ENCODE measurements around the gene C3orf49. TPM values are rescaled to one million over a fixed set of nuclear protein-coding genes. Genes with fewer than 3 reads are reported as not detected.

C3orf49 gene
- total RNA-seq, 1 donor from 2014 or later = not detected

DNA sequence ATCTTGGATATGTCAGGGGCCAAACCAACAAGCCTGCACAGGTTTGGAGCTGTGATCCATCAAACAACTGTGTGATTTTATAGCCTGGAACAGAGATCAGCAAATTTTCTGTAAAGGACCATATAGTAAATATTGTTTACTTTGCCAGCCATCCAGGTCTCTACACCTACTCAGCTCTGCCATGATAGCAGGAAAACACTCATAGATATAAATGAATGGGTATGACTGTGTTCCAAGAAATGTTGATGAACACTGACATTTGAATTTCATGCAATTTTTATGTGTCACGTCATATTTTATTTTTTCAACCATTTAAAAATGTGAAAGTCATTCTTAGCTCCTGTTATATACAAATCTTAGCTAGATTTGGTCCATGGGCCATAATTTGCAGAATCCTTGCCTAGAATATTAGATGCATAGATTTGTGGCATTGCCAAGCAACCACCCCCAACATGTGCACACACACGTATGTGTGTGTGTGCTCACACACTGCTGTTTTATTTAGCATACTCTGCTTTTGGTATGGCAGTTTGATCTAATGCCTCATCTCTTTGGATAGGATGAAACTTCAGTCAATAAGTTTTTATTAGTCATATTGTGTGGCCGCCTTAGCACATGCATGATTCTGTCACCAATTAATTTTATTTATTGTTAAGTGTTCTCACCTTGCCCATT is 51.0 kb downstream of the C3orf49 start:
- no peaks in the 10 kb centered on the region for H3K27me3 Mint-ChIP-seq
- CTCF ChIA-PET = interaction anchor here (1.4 kb wide), 1 partner anchor 19 kb away, joined by 3 read pairs; no protein-coding TSS in a partner anchor
- H3K36me3 Mint-ChIP-seq (ENCODE audit: low read depth) = peaks cover 26% of the 10 kb centered on the region
- H3K4me3 Mint-ChIP-seq = no peak overlapping the region
- ATAC-seq (ENCODE audit: low read depth) (no peak), DNase-seq (no peak)
- intact Hi-C loops (cut with micrococcal nuclease) = loop anchor here (2.0 kb wide), 1 partner anchor 27 kb away; no protein-coding TSS in a partner anchor
- no peak overlapping the region for H3K27ac Mint-ChIP-seq
- POLR2A ChIA-PET = interaction anchor here (1.1 kb wide), 1 partner anchor 58 kb away, joined by 4 read pairs; no protein-coding TSS in a partner anchor
- no peaks in the 10 kb centered on the region for H3K9me3 Mint-ChIP-seq
- TF ChIP-seq, protein P1, sequence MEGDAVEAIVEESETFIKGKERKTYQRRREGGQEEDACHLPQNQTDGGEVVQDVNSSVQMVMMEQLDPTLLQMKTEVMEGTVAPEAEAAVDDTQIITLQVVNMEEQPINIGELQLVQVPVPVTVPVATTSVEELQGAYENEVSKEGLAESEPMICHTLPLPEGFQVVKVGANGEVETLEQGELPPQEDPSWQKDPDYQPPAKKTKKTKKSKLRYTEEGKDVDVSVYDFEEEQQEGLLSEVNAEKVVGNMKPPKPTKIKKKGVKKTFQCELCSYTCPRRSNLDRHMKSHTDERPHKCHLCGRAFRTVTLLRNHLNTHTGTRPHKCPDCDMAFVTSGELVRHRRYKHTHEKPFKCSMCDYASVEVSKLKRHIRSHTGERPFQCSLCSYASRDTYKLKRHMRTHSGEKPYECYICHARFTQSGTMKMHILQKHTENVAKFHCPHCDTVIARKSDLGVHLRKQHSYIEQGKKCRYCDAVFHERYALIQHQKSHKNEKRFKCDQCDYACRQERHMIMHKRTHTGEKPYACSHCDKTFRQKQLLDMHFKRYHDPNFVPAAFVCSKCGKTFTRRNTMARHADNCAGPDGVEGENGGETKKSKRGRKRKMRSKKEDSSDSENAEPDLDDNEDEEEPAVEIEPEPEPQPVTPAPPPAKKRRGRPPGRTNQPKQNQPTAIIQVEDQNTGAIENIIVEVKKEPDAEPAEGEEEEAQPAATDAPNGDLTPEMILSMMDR (IDR thresholded peaks at IDR 0.05) = no peak
- H3K4me1 Mint-ChIP-seq = peaks cover 69% of the 10 kb centered on the region

DNA sequence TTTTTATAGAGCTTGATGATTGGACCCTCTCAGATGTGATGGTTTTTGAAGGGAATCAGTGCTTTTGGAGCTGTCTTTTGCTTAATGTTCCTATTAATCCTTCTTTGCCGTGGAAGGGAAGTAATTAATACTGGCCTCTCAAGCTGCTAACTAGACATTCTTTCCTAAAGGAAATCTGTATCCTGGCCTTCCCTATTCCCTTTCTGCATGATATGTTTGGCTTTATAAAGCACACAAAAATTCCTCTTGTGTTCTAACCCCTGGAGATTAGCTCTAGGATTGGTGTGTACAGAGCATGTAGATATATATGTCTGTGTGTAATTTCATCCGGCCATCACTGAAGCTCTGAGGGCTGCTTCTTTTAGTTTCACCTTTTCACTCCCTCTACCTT is 51.5 kb downstream of the C3orf49 start:
- no peak overlapping the region for H3K27ac Mint-ChIP-seq
- no peak overlapping the region for H3K4me3 Mint-ChIP-seq
- ChIA-PET CTCF (interaction anchor here (1.4 kb wide), 1 partner anchor 19 kb away, joined by 3 read pairs; no protein-coding TSS in a partner anchor), POLR2A (interaction anchor here (0.5 to 1.1 kb wide), 2 partner anchors 17 to 57 kb away, joined by 4 read pairs; no protein-coding TSS in a partner anchor)
- no peaks in the 10 kb centered on the region for H3K9me3 Mint-ChIP-seq
- no peak for ATAC-seq (ENCODE audit: low read depth)
- peaks cover 26% of the 10 kb centered on the region for H3K36me3 Mint-ChIP-seq (ENCODE audit: low read depth)
- no peaks in the 10 kb centered on the region for H3K27me3 Mint-ChIP-seq
- TF ChIP-seq, protein P1 (IDR thresholded peaks at IDR 0.05) = no peak
- intact Hi-C loops (cut with micrococcal nuclease) = no loop called here
- H3K4me1 Mint-ChIP-seq = peaks cover 70% of the 10 kb centered on the region
- DNase-seq = no peak

DNA sequence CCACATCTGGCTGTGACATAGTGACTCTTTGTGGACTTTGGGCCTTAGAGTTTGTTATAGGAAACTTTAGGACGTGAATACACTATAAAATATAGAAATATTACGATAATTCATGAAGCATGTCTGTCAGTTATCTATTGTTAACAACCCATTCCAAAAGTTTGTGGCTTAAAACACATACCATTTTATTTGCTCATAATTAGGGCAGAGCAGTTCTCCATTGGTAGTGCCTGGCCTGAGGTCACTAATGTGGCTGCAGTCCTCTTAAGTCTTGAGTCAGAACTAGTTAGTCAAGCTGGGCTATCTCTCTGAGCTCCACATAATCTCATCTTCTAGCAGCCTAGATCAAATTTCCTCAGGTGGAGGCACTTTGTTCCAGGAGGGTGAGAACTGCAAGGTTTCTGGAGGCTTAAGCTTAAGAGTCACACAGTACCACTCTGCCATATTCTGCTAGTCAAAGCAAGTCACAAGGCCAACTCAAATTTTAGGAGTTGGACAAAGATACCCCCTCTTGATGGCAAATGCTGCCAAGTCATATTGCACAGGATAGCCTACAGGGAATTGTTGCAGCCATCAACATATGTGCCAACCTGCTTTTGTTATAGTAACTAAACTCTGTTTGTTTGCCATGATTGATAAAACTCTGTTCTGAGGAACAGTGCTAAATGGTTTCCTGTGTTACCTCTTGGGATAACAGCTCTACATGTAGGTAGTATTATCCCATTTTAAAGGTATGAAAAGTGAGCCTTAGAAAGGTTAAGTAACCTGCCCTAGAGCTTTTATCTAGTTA is 53.2 kb downstream of the C3orf49 start:
- ChIA-PET CTCF (no interaction called here), POLR2A (no interaction called here)
- no peaks in the 10 kb centered on the region for H3K27me3 Mint-ChIP-seq
- ATAC-seq (ENCODE audit: low read depth) (no peak), DNase-seq (no peak)
- peaks cover 20% of the 10 kb centered on the region for H3K36me3 Mint-ChIP-seq (ENCODE audit: low read depth)
- TF ChIP-seq, protein P1 (IDR thresholded peaks at IDR 0.05) = no peak
- no peak overlapping the region for H3K4me3 Mint-ChIP-seq
- H3K4me1 Mint-ChIP-seq = peaks cover 66% of the 10 kb centered on the region
- no peak overlapping the region for H3K27ac Mint-ChIP-seq
- H3K9me3 Mint-ChIP-seq = no peaks in the 10 kb centered on the region
- intact Hi-C loops (cut with micrococcal nuclease) = no loop called here

DNA sequence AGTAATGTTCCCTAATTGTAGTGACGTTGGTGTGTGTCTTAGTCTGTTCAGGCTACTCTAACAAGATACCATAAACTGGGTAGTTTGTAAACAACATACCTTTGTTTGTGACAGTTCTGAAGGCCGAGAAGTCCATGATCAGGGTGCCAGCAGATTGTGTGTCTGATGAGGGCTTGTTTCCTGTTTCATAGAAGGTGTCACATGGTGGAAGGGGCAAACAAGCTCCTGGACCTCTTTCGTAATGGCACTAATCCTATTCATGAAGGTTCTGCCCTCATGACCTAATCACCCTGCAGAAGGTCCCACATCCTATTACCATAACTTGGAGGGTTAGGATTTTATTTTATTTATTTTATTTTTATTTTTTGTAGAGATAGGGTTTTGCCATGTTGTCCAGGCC is 55.7 kb downstream of the C3orf49 start:
- Mint-ChIP-seq H3K9me3 (no peaks in the 10 kb centered on the region), H3K4me1 (peaks cover 64% of the 10 kb centered on the region), H3K27me3 (no peaks in the 10 kb centered on the region), H3K4me3 (no peak overlapping the region), H3K27ac (no peak overlapping the region), H3K36me3 (ENCODE audit: low read depth) (peaks cover 16% of the 10 kb centered on the region)
- ChIA-PET POLR2A (interaction anchor here (0.6 kb wide), 2 partner anchors 13 to 118 kb away, joined by 3 to 4 read pairs; no protein-coding TSS in a partner anchor), CTCF (no interaction called here)
- DNase-seq (no peak), ATAC-seq (ENCODE audit: low read depth) (no peak)
- intact Hi-C loops (cut with micrococcal nuclease) = loop anchor here (2.0 kb wide), 1 partner anchor 14 kb away; no protein-coding TSS in a partner anchor
- TF ChIP-seq, protein P1 (IDR thresholded peaks at IDR 0.05) = no peak

DNA sequence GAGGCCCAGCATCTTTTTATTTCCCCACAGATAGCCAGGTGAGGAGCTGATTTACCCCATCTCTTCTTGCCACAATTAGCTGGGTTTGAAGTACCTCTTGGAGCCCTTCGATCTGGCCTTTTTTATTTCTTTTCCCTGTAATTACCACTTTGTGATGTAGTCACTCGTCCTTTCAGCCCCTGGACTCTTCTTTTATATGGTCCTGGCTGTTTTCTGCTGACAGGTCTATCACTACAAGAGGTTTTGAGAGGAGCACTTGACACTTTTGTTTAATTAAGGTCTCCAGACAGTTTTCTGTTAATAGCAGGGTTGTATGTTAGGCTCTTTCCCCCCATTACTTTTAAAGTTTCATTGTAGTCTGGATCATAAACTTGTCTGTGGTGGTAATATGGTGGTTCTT is 56.4 kb downstream of the C3orf49 start:
- TF ChIP-seq, protein P1 (IDR thresholded peaks at IDR 0.05) = no peak
- peaks cover 14% of the 10 kb centered on the region for H3K36me3 Mint-ChIP-seq (ENCODE audit: low read depth)
- no peaks in the 10 kb centered on the region for H3K27me3 Mint-ChIP-seq
- CTCF ChIA-PET = no interaction called here
- POLR2A ChIA-PET = interaction anchor here (1.1 kb wide), 1 partner anchor 9 kb away, joined by 3 read pairs; no protein-coding TSS in a partner anchor
- H3K27ac Mint-ChIP-seq = no peak overlapping the region
- DNase-seq (no peak), ATAC-seq (ENCODE audit: low read depth) (no peak)
- no peak overlapping the region for H3K4me3 Mint-ChIP-seq
- intact Hi-C loops (cut with micrococcal nuclease) = loop anchor here (2.0 kb wide), 1 partner anchor 13 kb away; no protein-coding TSS in a partner anchor
- no peaks in the 10 kb centered on the region for H3K9me3 Mint-ChIP-seq
- H3K4me1 Mint-ChIP-seq = peaks cover 64% of the 10 kb centered on the region

Data from activated B cell treated with CpG ODN at 0.5 μM for 24 hours (primary cell).